ENCODE results near the gene PCDHGA8.

- TF ChIP-seq CTCF (conservative IDR thresholded peaks at IDR 0.05 in 1 of 2, IDR thresholded peaks at IDR 0.05 in 1 of 2; ENCODE audit: low read depth in 1 of 2, low read length in 2 of 2) (no peak), EZH2 (IDR thresholded peaks at IDR 0.05; ENCODE audit: low read length, missing control alignments) (no peak)
These were observed 7.8 kb upstream of the PCDHGA8 start for GRCh38 chr5:141384471-141385267.
